ENCODE results near the gene RASSF8.

Gene RASSF8

DNA sequence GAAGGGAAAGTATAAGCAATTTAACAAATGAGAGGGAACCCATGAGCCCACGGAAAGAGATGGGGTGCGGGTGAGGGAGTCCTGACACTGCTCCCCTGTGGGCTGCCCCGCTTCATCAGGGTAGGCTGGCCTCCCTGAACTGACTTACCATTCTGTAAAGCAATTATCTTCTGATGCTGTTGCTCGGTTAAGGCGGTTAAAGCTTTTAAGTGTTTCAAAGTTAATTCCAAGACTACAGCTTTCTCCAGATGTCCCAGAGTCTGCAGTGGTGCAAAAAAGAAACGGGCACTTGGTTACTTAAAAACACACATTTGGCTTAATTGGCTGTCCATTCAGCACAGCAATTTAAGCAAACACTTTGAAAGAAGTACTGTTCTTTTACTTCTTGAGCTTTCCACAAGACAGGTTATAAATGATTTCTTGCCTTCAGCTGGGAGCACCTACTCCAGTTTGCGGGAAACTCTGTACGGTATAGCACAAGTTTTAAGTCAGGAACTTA, 165.0 kb downstream of the RASSF8 start:
- DNase-seq = peak in 2 of 58 donors; percentile 68 to 71

DNA sequence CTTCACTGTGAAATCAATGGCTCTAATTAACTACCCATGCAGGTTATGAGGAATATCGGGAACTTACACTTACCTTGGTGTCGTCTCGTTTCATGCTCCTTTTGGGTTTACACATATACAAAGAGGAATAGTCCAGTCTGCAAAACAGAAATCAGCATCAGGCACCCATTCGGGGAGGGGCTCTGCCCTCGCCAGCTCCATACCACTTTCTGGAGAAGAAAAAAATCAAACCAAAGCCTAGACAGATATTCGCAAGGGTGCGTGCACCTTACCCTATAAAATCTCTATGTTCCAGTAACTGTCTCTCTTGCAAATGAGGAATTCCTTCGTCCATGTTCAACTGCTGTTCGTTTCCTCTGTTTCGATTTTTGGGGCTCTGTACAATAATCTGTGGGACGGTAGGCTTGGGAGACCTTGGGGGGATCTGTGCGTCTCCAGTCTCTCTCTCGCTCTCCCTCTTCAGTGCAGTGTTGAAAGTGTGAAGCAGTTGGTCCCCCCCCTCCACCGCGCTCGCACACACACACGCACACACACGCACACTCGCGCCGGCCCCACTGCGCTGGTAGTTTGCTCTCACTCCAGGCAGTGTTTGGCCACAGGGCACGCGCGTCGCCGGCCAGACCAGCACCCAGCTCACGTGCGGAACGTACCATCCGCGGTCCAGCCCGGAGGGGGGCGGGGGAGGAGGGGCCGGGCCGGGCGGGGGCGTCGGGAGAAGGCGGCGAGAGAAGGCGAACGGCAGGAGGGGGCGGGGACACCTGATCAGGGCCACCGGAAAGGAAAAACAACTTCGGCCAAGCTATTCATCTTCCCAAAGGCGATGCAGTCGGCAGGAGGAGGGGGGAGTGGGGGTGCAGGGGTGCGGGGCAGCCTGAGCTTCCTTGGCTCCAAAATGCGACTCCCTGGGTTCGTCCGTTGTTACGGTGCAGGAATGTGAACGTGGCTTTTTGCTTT, 166.2 kb downstream of the RASSF8 start, which contains the start of gene BHLHE41:
Gene BHLHE41, minus strand, starts transcription at position 592 of the 954 bp plus-strand sequence. Its CDS starts 258 bp downstream, at position 334.
- DNase-seq = peak; percentile 60 to 94 (median 87)

DNA sequence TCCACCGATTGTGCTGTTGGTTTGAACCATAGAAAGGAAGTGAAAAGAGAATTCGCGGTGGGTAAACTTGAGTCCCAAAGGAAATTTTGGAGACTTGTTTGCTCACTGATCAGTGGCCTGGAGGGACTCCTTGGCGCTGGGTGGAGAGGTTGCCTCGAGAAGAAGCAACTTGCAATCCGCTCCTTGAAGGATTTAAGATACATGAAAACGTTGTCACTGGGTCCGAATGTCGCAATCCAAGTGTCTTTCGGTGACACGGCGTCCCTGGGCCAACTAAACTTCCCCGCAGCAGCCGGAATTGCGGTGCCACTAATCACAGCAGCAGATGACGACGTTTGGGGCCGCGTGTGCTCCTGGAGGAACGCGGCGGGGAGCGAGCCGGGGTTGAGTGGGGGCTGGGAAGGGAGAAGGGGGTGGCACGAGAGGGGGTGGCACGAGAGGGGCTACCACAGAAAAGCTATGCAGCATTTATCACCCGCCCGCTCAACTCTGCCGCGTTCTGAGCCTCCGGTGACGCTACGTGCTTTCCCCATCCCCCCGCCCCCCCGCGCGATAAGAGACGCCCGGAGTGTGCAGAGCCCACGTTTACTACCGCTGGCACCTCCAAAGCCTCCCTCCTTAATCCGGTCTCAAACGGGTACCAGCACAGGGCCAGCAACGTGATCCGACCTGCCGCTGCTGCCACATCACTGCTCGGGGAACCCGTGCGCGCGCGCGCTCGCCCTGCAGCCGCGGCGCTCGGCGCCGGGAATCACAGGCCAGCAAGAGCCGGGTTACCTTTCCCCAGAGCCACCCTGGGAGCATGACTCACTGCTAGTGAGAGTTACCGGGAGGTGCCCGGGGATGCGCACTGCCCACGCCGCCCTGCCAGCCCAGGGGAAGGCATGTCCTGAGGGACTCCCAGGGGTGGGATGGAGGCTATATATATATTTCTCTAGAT, 167.2 kb downstream of the RASSF8 start:
- DNase-seq = peak in 56 of 58 donors; percentile 24 to 90 (median 73)

DNA sequence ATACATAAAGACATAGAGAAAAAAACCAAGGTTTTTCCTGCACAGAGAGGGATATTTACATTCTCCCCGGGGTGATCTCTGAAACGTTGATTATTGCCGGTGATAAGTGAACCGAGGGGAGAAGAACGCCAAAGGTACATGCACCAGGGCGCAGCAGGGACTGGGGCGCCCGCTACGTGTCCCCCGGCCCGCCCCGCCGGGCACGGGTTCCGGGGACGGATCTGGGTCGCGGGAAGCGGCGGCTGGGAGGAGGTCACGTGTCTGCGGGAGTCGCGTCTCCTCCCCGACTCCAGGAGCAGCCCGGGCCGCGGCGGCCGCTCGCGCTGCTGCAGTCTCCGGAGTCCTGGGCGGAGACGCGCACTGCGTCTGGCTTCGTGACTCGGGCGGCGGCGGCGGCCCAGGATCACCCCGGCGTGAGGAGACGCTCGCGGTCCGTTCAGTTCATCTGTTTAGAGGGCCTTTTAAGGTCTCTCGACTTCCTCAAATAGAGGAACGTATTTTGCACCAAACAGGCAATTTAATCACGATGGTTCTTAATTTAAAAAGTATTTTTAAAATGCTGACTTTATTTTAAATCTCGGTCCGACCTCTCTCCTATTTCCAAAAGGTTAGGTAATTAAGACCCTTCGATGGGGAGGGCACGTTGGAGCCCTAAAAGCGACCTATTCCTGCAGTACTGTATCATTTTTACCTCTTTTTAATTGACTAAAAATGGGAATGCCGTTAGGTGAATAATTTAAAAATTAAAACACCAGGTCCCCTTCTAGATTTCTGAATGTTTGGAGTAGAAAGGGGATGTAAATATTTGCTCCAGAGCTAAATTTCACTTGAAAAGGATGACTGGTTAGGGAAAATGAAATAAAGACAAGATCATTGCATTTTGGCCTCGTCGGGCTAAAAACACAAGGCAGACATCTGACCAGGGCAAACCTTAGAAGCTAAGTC, 168.1 kb downstream of the RASSF8 start:
- peak; percentile 39 to 91 (median 80) for DNase-seq

DNA sequence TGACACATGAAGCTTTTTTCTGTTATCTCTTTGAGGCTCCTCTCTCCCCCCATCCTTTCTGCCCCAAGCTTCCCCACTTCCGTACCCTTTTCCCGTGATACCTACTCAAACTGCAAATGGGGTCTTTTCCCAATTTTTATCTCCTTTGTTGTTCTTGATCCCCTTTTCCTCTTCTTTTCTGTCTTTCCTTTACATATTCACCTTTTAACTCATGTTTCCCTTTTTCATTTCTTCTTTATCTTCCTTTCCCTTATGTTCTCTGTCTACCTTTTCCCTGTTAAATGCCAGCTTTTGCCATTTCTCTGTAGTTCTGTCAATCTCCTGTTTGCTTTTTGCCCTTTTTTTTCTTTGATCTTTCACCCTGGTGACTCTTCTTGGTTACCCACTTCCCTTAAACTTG, 168.9 kb downstream of the RASSF8 start:
- DNase-seq = no peak

DNA sequence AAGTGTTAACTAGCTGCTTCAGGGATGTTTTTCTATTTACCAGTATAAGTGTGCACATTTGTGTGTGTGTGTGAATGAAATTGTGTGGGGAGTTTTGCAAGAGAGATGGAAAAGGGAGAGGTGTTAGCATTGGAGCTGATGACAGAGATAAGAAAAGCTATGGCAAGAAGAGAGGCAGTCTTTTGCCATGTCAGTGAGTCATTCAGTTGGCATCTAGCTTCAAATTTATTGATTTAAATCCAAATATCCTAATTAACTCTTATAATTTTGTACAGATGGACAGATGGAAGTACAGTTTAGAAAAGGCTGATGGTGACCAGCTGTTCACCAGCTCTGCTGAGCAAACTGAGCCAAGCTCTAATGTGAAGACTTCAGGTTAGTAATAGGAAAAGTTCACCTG, 169.7 kb downstream of the RASSF8 start:
- DNase-seq = no peak
